Activated naive CD4-positive, alpha-beta T cell treated with anti-CD3 and anti-CD28 coated beads, Interleukin-2, amount 10 ng/mL, durations not matched to agents 7 days and 5 days (primary cell): ENCODE measurements around the gene PRF1.

Source experiments
- CTCF ChIA-PET: fragments of 350-600 bp; sonication (Branson Sonifier 250); formaldehyde crosslinking; loops from one replicate; lab custom pipeline; 2021; ENCODE audit warnings: antibody characterized with exemption; lab: Charles Lee
- DNase-seq: peaks from one replicate; pipeline ENCODE4 v3.0.0-alpha.2; 2020
- H3K27ac Mint-ChIP-seq: one replicate; pipeline ENCODE4 v1.8.0; 2021; ENCODE audit warnings: mild to moderate bottlenecking, moderate library complexity, mixed read lengths
- H3K27me3 Mint-ChIP-seq: one replicate; pipeline ENCODE4 v1.8.0; 2021; ENCODE audit warnings: mild to moderate bottlenecking, mixed read lengths
- H3K36me3 Mint-ChIP-seq: one replicate; pipeline ENCODE4 v1.8.0; 2021; ENCODE audit warnings: mixed read lengths
- H3K4me1 Mint-ChIP-seq: one replicate; pipeline ENCODE4 v1.8.0; 2021; ENCODE audit warnings: mixed read lengths
- H3K4me3 Mint-ChIP-seq: one replicate; pipeline ENCODE4 v1.8.0; 2021; ENCODE audit warnings: mild to moderate bottlenecking, moderate library complexity, mixed read lengths
- H3K9me3 Mint-ChIP-seq: one replicate; pipeline ENCODE4 v1.8.0; 2021; ENCODE audit warnings: mixed read lengths

PRF1 gene

DNA sequence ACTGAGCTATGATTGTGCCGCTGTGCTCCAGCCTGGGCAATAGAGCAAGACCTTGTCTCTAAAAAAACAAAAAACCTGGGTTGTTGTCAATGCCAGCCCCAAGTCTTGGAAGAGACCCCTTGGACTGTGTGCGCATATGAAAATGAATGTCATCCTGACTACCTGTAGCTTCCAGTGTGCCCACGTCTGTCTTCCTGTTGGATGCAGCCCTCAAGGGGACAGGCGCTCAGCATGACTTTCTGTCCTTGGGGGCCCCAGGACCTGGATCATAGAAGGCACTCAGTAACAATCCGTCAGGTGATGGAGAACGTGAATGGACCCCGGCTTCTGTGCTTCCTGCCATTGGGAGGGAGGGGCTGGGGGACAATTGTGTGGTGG lies 9.0 kb downstream of the PRF1 start:
- Mint-ChIP-seq H3K4me3 (no peak overlapping the region), H3K27me3 (peaks cover 59% of the 10 kb centered on the region), H3K9me3 (no peaks in the 10 kb centered on the region), H3K4me1 (peaks cover 8% of the 10 kb centered on the region), H3K27ac (peak overlapping the region; percentile 58), H3K36me3 (peaks cover 17% of the 10 kb centered on the region)
- DNase-seq, result no peak
- CTCF ChIA-PET, result interaction anchor here (0.7 kb wide), 1 partner anchor 35 kb away, joined by 3 read pairs; no protein-coding TSS in a partner anchor

DNA sequence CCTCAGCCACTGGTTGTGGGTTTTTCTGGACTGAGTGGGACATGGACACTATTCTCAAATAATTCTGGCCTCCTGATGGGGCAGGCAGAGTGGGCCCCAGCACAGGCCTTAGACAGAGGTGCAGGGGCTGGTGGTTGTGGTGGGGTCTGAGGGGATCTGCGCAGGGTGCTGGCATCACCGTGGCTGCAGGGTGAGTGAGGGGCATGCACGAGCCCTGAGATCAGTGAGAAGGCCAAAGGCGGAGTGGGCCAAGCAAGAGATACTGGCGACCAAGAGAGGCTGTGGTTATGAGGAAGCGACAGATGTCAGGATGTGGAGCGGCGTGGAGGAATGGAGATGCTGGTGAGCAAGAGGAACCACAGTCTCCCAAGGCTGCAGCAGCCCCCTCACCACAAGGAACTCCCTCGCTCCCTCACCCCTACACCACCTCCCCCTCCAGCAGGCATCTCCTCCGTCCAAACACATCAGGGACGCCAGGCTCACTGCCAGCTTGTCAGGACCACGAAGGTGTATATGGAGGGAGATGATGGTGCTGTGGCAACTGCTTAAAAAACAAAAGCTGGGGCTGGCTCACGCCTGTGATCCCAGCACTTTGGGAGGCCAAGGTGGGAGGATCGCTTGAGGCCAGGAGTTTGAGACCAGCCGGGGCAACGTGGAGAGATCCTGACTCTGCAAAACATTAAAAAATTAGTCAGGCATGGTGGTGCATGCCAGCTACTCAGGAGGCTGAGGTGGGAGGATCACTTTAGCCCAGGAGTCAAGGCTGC lies 9.6 kb downstream of the PRF1 start:
- Mint-ChIP-seq H3K36me3 (peaks cover 16% of the 10 kb centered on the region), H3K27ac (no peak overlapping the region), H3K4me1 (peaks cover 8% of the 10 kb centered on the region)

DNA sequence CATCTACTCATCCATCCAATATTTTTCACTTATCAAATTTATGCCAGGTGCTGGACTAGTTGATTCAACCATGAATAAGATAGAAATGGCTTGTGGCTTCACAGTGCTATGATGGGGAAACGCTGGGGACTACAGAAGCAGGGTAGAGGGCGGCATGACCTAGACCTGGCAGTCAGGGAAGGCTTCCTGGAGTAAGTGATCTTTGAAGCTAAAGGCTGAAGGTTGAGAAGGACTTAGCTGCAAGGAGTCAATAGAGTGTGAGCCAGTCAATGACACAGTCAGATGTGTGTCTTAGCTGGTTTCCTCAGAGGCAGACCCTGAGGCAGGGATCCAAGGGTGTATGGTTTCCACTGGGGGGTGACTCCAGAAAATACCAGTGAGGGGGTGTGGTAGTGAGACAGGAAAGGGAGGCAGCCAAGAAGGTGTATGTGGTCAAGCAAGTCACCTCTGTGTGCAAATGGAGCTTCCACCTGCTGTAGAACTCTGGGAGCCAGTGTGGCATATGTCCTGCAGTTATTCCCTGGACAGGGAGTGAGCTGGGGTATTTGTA lies 10.3 kb downstream of the PRF1 start:
- CTCF ChIA-PET, result no interaction called here
- H3K9me3 Mint-ChIP-seq, result no peaks in the 10 kb centered on the region
- H3K27me3 Mint-ChIP-seq, result peaks cover 69% of the 10 kb centered on the region
- peaks cover 8% of the 10 kb centered on the region for H3K4me1 Mint-ChIP-seq
- H3K27ac Mint-ChIP-seq, result no peak overlapping the region
- peaks cover 10% of the 10 kb centered on the region for H3K36me3 Mint-ChIP-seq
- no peak overlapping the region for H3K4me3 Mint-ChIP-seq
- DNase-seq, result no peak

More for the DNA sequence above, 9.6 kb downstream of the PRF1 start:
- DNase-seq, result no peak
- no peak overlapping the region for H3K4me3 Mint-ChIP-seq
- no peaks in the 10 kb centered on the region for H3K9me3 Mint-ChIP-seq
- CTCF ChIA-PET, result no interaction called here
- H3K27me3 Mint-ChIP-seq, result peaks cover 64% of the 10 kb centered on the region

DNA sequence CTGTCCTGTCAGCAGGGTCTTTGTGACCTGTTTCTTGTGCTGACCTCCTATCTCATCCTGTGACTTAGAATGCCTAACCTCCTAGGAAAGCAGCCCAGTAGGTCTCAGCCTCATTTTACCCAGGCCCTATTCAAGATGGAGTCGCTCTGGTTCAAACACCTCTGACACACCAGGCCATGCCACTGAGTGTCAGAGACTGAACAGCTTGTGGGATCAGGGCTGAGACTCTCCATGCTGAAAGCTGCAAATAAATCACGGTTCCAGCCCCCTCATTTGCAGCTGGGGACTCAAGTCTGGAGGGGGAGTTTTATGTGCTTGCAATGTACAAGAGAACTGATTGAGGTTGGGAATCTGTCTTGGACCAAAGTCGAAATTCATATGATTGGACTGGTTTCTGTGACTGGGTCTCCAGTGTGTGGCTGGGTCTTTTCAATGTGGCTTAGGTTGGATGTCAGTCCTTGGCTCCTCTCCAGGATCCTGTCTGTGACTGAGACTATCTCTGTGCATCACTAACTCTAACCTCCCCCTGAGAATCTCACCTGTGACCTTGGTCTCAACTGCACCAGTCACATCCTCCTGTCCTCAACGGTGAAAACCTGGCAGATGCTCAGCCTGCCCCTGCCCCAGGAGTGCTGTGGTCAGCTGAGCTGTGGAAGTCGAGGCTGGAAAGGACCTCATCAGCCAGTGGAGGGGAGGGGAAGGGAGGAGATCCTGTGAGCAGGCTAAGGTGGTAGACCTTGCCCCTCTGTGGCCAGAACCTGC lies 11.7 kb downstream of the PRF1 start:
- Mint-ChIP-seq H3K4me3 (no peak overlapping the region), H3K36me3 (no peaks in the 10 kb centered on the region), H3K27ac (no peak overlapping the region), H3K27me3 (peaks cover 78% of the 10 kb centered on the region), H3K9me3 (no peaks in the 10 kb centered on the region), H3K4me1 (peaks cover 8% of the 10 kb centered on the region)
- CTCF ChIA-PET, result no interaction called here
- no peak for DNase-seq

DNA sequence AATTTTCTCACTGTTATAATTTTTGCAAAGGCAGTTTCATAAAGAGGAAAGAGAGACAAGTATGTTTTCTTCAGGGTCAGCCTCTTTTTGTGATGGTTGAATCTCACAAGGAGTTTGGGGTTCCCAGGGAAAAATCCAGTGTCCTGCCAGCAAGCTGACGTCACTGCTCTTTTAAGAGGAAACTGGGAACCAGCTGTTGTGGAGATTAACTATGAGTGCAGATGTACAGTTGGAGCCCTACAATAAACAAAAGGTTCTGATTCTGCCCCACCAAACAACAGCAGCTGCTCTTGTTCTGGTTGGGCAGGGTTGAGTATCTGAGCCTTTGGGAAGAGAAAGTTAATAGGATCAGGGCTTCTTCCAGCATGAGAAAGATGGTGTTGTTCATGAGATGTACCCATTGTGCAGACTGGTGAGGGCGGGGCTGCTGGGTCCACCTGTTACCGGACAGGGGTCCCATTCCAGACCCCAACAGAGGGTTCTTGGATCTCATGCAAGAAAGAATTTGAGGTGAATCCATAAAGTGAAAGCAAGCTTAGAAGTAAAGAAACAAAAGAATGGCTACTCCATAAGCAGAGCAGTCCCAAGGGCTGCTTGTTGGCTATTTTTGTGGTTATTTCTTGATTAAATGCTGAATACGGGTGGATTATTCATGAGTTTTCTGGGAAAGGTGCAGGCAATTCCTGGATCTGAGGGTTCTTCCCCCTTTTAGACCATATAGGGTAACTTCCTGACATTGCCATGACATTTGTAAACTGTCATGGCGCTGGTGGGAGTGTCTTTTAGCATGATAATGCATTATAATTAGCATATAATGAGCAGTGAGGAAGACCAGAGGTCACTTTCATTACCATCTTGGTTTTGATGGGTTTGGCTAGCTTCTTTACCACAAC lies 12.5 kb downstream of the PRF1 start:
- H3K9me3 Mint-ChIP-seq, result no peaks in the 10 kb centered on the region
- H3K27ac Mint-ChIP-seq, result no peak overlapping the region
- H3K27me3 Mint-ChIP-seq, result peaks cover 83% of the 10 kb centered on the region
- H3K4me1 Mint-ChIP-seq, result peaks cover 5% of the 10 kb centered on the region
- no peaks in the 10 kb centered on the region for H3K36me3 Mint-ChIP-seq
- no peak for DNase-seq
- CTCF ChIA-PET, result no interaction called here
- no peak overlapping the region for H3K4me3 Mint-ChIP-seq

DNA sequence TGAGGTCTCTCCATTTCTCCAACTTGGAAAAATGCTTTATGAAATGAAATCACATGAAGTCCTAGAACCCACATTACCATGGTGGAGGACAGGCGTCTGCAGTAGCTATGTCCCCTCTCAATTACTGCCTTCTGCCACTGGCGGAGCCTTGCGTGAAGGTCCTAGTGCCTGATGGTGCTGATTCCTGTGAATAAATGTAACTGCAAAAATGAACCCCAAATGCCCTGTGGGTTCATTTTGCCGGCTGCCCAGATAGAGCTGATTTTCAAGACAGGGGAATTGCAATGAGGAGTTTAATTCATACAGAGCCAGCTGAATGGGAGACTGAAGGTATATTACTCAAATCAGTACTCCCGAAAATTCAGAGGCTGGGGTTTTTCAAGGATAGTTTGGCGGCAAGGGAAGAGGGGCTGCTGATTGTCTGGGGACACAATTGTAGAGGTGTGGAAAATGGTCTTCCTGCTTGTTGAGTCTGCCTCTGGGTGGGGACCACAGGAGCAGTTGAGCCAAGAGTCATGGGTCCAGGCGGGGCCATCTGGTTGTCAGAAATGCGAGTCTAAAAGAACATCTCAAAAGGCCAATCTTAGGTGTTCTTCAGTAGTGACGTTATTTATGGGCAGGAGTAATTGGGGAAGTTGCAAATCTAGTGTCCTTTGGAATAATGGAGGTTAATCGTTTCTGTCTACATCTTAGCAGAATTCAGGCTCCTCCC lies 13.5 kb downstream of the PRF1 start:
- H3K4me1 Mint-ChIP-seq, result peaks cover 2% of the 10 kb centered on the region
- CTCF ChIA-PET, result interaction anchor here (0.6 kb wide), 1 partner anchor 172 kb away, joined by 3 read pairs; no protein-coding TSS in a partner anchor

DNA sequence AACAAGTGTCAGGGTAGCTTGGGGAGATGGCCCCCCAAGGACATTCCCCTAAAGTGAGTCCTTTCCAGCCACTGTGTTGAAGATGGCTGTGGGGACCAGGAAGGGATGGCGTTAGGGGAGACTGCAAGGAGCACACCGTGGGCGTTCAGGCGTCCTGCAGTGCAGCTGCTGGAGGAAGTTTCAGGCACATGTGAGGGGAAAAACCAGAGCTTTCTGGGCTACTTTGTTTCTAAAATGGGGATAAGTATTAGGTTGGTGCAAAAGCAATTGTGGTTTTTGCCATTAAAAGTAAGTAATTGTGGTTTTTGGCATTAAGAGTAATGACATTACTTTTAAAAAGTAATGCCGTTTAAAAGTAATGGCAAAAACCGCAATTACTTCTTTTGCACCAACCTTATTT lies 14.3 kb downstream of the PRF1 start:
- no peak overlapping the region for H3K4me3 Mint-ChIP-seq
- H3K27ac Mint-ChIP-seq, result no peak overlapping the region
- peaks cover 78% of the 10 kb centered on the region for H3K27me3 Mint-ChIP-seq
- no peaks in the 10 kb centered on the region for H3K9me3 Mint-ChIP-seq
- no peaks in the 10 kb centered on the region for H3K36me3 Mint-ChIP-seq
- peak; percentile 4 for DNase-seq
- peaks cover 2% of the 10 kb centered on the region for H3K4me1 Mint-ChIP-seq
- CTCF ChIA-PET, result interaction anchor here (0.6 kb wide), 2 partner anchors 152 to 171 kb away, joined by 3 read pairs; no protein-coding TSS in a partner anchor

More for the DNA sequence above, 13.5 kb downstream of the PRF1 start:
- Mint-ChIP-seq H3K9me3 (no peaks in the 10 kb centered on the region), H3K4me3 (no peak overlapping the region), H3K36me3 (no peaks in the 10 kb centered on the region), H3K27ac (no peak overlapping the region), H3K27me3 (peaks cover 80% of the 10 kb centered on the region)
- DNase-seq, result peak; percentile 6

DNA sequence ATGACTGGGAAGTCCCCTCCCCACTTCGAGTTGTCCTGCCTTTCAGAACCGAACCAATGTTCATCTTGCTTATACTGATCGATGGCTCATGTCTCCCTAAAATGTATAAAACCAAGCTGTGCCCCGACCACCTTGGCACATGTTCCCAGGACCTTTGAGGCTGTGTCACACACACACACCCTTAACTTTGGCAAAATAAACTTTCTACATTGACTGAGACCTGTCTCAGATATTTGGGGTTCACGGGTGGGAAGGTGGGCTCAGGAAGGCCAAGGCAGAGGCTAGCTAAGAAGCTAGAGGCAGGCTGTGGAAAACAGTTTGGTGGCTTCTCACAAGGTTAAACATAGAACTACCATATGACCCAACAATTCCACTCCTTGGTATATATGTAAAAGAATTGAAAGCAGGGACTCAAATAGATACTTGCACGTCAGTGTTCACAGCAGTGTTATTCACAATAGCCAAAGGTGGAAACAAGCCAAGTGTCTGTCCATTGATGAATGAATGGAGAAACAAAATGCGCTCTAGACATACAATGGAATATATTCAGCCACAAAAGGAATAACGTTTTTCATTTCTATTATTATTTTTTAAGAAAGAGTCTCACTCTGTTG lies 15.4 kb downstream of the PRF1 start:
- Mint-ChIP-seq H3K9me3 (no peaks in the 10 kb centered on the region), H3K4me3 (no peak overlapping the region), H3K36me3 (no peaks in the 10 kb centered on the region), H3K27me3 (peaks cover 77% of the 10 kb centered on the region), H3K4me1 (no peaks in the 10 kb centered on the region), H3K27ac (no peak overlapping the region)
- CTCF ChIA-PET, result interaction anchor here (1.7 kb wide), 1 partner anchor 171 kb away, joined by 4 read pairs; no protein-coding TSS in a partner anchor
- DNase-seq, result peak; percentile 5

DNA sequence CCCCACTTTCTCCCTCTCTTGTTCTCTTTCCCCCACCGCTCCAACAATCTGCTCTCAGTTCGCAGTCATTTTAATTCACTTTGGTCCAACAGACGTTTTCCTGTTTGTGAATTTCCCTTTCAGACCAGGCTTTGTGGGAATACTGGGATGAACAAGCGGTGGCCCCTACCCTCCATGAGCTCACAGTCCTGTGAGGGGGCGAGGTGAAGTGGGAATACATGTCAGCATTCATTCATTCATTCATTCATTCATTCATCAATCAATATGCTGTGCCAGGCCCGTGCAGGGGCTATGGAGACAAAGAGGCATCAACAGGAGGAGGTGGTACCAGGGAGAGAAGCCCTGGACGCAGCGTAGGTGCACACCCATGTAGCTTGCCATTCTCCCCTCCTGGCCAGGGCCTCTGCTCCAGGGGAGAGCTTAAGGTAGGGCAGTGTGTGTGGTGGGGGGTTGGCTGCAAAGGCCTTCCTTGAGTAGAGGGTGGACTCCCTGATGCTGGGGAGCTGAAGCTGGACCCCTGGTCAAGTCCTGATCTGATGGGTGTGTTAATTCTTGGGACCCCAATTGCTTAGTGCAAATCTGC lies 16.1 kb downstream of the PRF1 start:
- Mint-ChIP-seq H3K4me1 (no peaks in the 10 kb centered on the region), H3K27me3 (peaks cover 80% of the 10 kb centered on the region), H3K36me3 (no peaks in the 10 kb centered on the region), H3K9me3 (no peaks in the 10 kb centered on the region), H3K27ac (no peak overlapping the region), H3K4me3 (no peak overlapping the region)
- CTCF ChIA-PET, result interaction anchor here (1.1 to 1.7 kb wide), 2 partner anchors 27 to 172 kb away, joined by 4 read pairs; no protein-coding TSS in a partner anchor
- peak; percentile 1 for DNase-seq

DNA sequence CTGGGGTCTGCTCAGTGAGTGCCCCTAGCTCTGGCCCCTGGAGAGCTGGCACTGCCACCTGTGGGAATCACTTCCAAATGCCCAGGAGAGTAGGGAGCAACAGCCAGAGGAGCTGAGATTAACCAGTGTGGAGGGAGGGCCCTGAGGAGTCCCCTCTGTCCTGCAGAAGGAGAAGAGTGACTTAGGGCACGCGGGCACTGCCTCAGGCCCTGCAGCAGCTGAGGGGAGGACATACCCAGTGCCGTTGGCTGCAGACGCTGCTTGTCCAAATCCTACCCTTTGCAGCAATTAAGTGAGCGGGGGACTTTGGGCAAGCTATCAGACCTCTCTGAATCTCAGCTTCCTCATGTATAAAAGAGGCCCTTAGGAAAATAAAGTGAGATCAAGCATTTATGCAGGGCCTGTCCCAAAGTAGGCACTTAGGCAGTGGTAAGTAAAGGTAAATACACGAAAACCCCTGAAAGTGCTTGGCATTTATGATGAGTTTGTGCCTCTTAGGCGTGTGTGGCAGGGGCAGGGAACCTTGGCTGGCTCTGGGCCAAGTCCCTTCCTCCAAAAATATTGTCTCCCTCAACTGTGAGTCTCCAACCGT lies 16.9 kb downstream of the PRF1 start:
- H3K27ac Mint-ChIP-seq, result no peak overlapping the region
- H3K36me3 Mint-ChIP-seq, result no peaks in the 10 kb centered on the region
- no peak overlapping the region for H3K4me3 Mint-ChIP-seq
- H3K27me3 Mint-ChIP-seq, result peaks cover 73% of the 10 kb centered on the region
- H3K9me3 Mint-ChIP-seq, result no peaks in the 10 kb centered on the region
- peak; percentile 8 for DNase-seq
- CTCF ChIA-PET, result interaction anchor here (1.1 kb wide), 1 partner anchor 26 kb away, joined by 4 read pairs; no protein-coding TSS in a partner anchor
- no peaks in the 10 kb centered on the region for H3K4me1 Mint-ChIP-seq

DNA sequence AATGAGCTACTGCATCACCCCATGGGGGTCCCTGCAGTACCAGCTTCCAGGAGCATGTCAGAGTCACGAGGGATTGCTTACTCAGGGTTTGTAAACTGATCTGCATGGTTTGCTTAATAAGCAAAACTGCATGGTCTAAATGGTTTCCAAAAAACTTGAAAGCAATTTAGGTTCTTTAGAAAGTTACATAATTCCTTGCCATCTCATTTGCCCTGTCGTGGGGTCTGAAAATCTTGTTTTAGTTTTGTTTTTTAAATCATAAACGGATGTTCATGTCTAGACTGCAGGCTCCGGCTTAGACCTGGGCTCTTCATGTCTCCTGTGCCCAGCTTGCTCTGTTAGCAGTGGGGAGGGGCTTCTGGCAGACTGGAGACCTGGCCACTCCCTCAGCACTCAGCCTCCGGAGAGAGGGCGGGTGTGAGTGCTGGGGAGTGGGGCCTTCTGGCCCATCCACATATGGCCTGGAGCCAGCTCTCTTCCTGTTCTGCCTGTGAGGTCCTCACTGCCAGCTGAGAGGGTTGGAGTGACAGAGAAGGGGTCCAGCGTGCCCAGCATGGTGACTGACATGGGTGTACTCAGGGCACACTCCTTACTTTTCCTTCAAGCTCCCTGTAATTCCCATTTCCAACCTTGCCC lies 17.5 kb downstream of the PRF1 start:
- peaks cover 4% of the 10 kb centered on the region for H3K4me1 Mint-ChIP-seq
- peaks cover 66% of the 10 kb centered on the region for H3K27me3 Mint-ChIP-seq
- DNase-seq, result peak; percentile 21
- no peak overlapping the region for H3K27ac Mint-ChIP-seq
- H3K9me3 Mint-ChIP-seq, result no peaks in the 10 kb centered on the region
- H3K36me3 Mint-ChIP-seq, result no peaks in the 10 kb centered on the region
- no peak overlapping the region for H3K4me3 Mint-ChIP-seq
- CTCF ChIA-PET, result interaction anchor here (1.1 kb wide), 1 partner anchor 174 kb away, joined by 3 read pairs; no protein-coding TSS in a partner anchor

DNA sequence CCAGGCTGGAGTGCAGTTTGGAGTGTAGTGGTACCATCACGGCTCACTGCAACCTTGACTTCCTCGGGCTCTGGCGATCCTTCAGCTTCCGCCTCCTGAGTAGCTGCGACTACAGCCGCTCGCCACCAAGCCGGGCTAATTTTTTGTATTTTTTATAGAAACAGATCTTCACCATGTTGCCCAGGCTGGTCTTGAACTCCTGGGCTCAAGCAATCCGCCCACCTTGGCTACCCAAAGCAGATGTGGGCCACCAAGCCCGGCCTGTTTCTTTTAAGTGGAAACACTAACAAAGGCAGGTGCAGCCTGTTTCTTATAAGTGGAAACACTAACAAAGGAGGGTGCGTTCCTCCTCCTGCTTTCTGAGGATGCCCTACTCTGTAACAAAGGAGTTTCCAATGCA lies 18.2 kb downstream of the PRF1 start:
- Mint-ChIP-seq H3K4me1 (peaks cover 11% of the 10 kb centered on the region), H3K9me3 (no peaks in the 10 kb centered on the region), H3K36me3 (peaks cover 2% of the 10 kb centered on the region), H3K27ac (no peak overlapping the region), H3K4me3 (no peak overlapping the region), H3K27me3 (peaks cover 60% of the 10 kb centered on the region)
- CTCF ChIA-PET, result interaction anchor here (1.1 kb wide), 1 partner anchor 175 kb away, joined by 3 read pairs; no protein-coding TSS in a partner anchor
- DNase-seq, result peak; percentile 3
